AG04449 (cell line): Measurements from ENCODE around the gene SKI.
A peak's percentile ranks its signal among the peaks of the same experiment; 100 is the strongest.

Source experiments
- CTCF ChIA-PET: fragments of 350-600 bp; formaldehyde crosslinking; extraction: SDS; loops from one replicate; lab custom pipeline; 2021; ENCODE audit warnings: antibody characterized with exemption; lab: Yijun Ruan, JAX
- POLR2A ChIA-PET: fragments of 400-600, 350-600 bp; formaldehyde crosslinking; extraction: SDS; loops from one replicate; lab custom pipeline; 2020; ENCODE audit warnings: antibody characterized with exemption, inconsistent platforms; lab: Yijun Ruan, JAX
- DNase-seq: peaks from one replicate; pipeline ENCODE4 v3.0.0-alpha.2; 2010; ENCODE audit warnings: low read depth, low spot score
- H3K4me3 ChIP-seq: 2 replicates; pipeline ENCODE4 v1.5.1; 2011; ENCODE audit warnings: low read depth, mild to moderate bottlenecking, control low read depth, low read length
- CTCF ChIP-seq: IDR thresholded peaks from one replicate; pipeline ENCODE4 v1.5.1; 2011; ENCODE audit warnings: mild to moderate bottlenecking, moderate library complexity, low read length, control low read depth, inconsistent platforms; ENCODE audit not compliant: insufficient read depth; ENCODE audit errors: missing control alignments

The SKI gene

DNA sequence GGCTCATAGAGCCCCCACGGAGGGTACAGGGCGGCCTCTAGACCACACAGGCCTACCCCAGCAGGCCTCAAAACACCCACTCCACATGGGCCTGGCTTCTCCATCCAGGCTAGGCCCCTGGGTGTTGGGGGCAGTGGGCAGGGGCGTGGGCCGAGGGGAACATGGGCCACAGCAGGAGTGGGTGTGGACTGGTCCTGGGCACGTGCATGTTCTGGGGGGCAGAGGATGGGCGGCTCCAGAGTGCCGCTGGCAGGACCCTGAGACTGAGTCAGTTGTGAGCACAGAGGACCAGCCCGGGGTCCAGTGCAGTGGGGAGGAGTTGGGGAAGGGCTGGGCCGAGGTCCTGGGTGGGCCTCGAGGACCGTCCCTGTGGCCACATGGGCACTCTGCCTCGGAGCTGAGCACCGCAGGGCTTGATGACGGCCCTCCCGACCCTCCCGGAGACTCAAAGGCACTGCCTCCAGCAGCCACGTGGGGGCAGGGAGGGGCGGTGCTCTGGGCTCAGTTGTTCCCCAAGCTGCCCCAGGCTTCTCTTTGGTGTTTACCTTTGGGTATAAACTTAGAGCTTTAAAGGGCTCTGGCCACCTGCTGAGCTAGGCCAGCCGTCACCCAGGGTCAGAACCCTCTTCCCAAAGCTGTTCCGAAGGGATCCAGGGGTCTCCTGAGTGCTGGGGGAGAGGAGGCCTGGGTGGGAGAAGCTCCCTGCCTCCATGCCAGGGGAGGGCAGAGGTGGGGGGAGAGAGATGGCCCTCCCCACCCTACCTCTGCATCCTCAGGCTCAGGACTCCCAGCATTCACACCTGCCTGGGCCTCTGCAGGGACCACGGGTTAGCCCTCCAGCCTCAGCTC is 83.3 kb downstream of the SKI start:
- TF ChIP-seq CTCF = peak; percentile 75
- no peak for DNase-seq
- ChIA-PET POLR2A (interaction anchor here (1.1 to 1.4 kb wide), 2 partner anchors 13 to 84 kb away, joined by 4 read pairs; no protein-coding TSS in a partner anchor), CTCF (interaction anchor here (0.8 to 7.5 kb wide), 10 partner anchors 10 to 115 kb away, joined by 3 to 43 read pairs (median 4); partner anchors contain the start of gene FAAP20)
- no peak overlapping the region for H3K4me3 ChIP-seq

DNA sequence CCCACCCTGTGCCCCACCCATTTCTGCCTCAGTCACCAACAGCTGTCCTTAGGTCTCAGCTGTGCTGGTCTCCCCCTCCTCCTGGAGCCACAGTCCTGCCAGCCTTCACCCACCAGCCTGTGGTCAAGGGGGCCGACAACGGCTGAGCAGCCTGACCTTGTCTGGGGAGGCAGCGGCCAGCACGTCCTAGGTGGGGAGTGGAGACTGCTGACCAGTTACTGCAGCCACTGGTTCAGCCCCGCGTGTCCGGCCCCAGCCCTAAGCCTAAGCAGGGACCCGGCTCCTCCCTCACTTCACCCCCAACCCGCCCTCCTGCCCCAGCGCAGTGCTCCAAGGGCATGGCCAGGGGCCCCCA is 84.0 kb downstream of the SKI start:
- no peak for TF ChIP-seq CTCF
- POLR2A ChIA-PET = interaction anchor here (0.6 to 1.4 kb wide), 3 partner anchors 14 to 173 kb away, joined by 3 to 4 read pairs (median 4); no protein-coding TSS in a partner anchor
- DNase-seq = no peak
- no peak overlapping the region for H3K4me3 ChIP-seq
- CTCF ChIA-PET = interaction anchor here (0.8 to 7.5 kb wide), 9 partner anchors 10 to 116 kb away, joined by 3 to 43 read pairs (median 4); partner anchors contain the start of gene FAAP20

DNA sequence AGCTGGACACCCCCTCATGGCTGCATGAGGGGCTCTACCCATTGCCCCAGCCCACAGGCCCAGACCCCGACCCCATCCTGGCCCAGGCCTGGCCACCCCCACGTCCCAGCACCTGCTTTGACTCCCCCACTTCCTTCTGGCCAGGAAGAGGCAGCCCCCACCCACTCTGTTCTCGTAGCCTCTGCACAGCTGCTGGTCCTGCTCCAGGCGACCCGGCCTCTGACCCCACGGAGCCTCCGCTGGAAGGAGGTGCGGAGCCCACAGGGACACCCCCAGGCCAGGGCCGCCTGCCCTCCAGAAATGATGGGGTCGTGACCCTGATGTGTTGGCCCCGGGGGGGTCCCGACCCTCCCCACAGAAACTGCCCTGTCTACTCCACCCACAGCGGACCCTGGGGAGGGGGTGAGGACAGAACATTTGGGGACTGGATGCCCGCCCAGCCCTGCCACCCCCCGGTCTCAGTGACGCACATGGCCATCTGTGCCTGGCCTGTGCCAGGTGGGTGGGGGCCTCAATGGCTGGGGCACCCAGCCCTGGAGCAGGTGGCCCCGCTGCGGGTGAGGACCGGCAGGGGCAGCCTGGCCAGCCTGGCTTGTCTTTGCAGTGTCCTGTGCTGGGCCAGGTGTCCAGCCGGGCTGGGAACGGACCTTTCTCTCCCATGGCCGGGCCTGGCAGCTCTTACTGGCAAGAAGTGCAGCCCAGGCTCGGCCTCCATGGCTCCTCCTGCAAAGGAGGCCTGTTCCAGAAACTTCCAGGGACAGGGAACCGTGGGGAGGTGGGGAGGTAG is 84.6 kb downstream of the SKI start:
- CTCF ChIA-PET = interaction anchor here (1.1 to 7.5 kb wide), 7 partner anchors 13 to 117 kb away, joined by 3 to 43 read pairs (median 5); partner anchors contain the start of gene FAAP20
- TF ChIP-seq CTCF = no peak
- H3K4me3 ChIP-seq = no peak overlapping the region
- POLR2A ChIA-PET = interaction anchor here (0.6 to 1.3 kb wide), 2 partner anchors 85 to 173 kb away, joined by 3 to 5 read pairs; no protein-coding TSS in a partner anchor
- DNase-seq = no peak

DNA sequence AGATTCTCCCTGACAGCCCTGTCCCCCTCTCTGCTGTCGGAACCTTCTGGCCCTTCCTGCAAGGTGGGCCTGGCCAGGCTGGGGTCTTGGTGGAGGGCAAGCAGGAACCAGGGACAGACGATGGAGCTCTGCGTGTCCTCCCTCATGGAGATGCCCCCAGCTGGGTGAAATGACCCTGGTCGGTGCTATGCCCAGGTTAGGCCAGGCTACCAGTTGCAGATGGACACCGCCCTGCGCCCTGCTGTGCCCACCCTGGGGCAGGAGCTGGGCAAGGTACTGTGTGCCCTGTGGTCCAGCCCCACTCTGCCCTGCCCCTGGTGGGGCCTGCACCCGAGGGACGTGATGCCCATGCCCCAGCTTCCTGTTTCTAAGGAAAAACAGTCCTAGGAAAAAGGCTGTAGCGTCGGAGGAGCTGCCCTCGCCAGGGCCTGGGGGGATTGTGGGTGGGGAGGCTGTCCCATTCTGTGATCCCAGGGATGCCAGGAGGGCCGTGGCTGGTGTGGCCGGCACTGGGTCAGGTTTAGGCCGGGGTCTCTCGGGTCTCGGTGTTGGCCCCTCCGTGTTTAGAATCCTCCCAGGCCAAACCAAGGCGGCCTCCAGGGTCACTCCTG is 85.6 kb downstream of the SKI start:
- no peak for TF ChIP-seq CTCF
- peak overlapping the region; percentile 54 for H3K4me3 ChIP-seq
- no peak for DNase-seq
- POLR2A ChIA-PET = interaction anchor here (1.3 kb wide), 1 partner anchor 86 kb away, joined by 5 read pairs; no protein-coding TSS in a partner anchor
- CTCF ChIA-PET = interaction anchor here (1.1 to 7.5 kb wide), 6 partner anchors 15 to 118 kb away, joined by 3 to 43 read pairs (median 8); partner anchors contain the start of gene FAAP20

- DNase-seq = no peak
- POLR2A ChIA-PET = interaction anchor here (1.0 to 1.3 kb wide), 2 partner anchors 77 to 87 kb away, joined by 3 to 5 read pairs; partner anchors contain the start of genes MORN1 and RER1
- CTCF ChIA-PET = interaction anchor here (0.6 to 7.5 kb wide), 12 partner anchors 8 to 118 kb away, joined by 3 to 43 read pairs (median 5); partner anchors contain the start of gene FAAP20
- TF ChIP-seq CTCF = no peak
- peak overlapping the region; percentile 54 for H3K4me3 ChIP-seq
These were observed 86.2 kb downstream of the SKI start for GRCh38 chr1:2314273-2314802.
